GM12878 (cell line): ENCODE data around the gene HPSE2. TPM values are rescaled to one million over a fixed set of nuclear protein-coding genes. Genes with fewer than 3 reads are reported as not detected.

Experiments used
- ATAC-seq: fragments of 200-7000 bp; cut with Tn5 transposase; 3 replicates; pipeline ENCODE4 v1.9.1; 2020; ENCODE audit warnings: mild to moderate bottlenecking, moderate library complexity
- BruUV-seq: library from RNA; stranded (reverse); fragments of 400-500 nt; replicated peaks from 2 replicates; lab custom pipeline; 2021; lab: Mats Ljungman, UMichigan
- CTCF ChIA-PET: fragments of 300-600 bp; sonication (Branson Sonifier 250); formaldehyde crosslinking; extraction: SDS; loops from one replicate; lab custom pipeline; 2021; ENCODE audit warnings: inconsistent platforms; lab: Yijun Ruan, JAX
- POLR2A ChIA-PET: fragments of 350-600 bp; formaldehyde crosslinking; extraction: SDS; loops from one replicate; lab custom pipeline; 2021; ENCODE audit warnings: inconsistent platforms; lab: Charles Lee
- RAD21 ChIA-PET: fragments of 300-600 bp; sonication (Branson Sonifier 250); formaldehyde crosslinking; loops from one replicate; lab custom pipeline; 2023; ENCODE audit warnings: antibody characterized with exemption; ENCODE audit not compliant: unreplicated experiment; lab: Charles Lee
- SMC1A ChIA-PET: fragments of 300-600 bp; sonication (Branson Sonifier 250); formaldehyde crosslinking; loops from one replicate; lab custom pipeline; 2023; ENCODE audit not compliant: unreplicated experiment, uncharacterized antibody; lab: Charles Lee
- DNase-seq: peaks from one replicate; pipeline ENCODE4 v3.0.0-alpha.2; 2011; ENCODE audit warnings: low read depth, low spot score
- FAIRE-seq: peaks from 3 replicates; lab custom pipeline; 2011; peaks lifted over from hg19 to GRCh38; lab: Jason Lieb, UNC
- H2AFZ ChIP-seq: 2 replicates; pipeline ENCODE4 v1.6.0; 2011; ENCODE audit warnings: low read depth, low read length, control low read depth; ENCODE audit not compliant: control insufficient read depth
- H3K27ac ChIP-seq: 2 replicates; pipeline ENCODE4 v1.5.1; 2011; ENCODE audit warnings: control low read depth; ENCODE audit not compliant: control insufficient read depth, insufficient read depth
- H3K27me3 ChIP-seq, 2 experiments: replicated peaks in 1 of 2; 2 replicates each; pipeline versions ENCODE4 v1.6.0 to v1.6.1; 2011; ENCODE audit warnings: low read length in 1 of 2; ENCODE audit not compliant: control insufficient read depth in 2 of 2, insufficient read depth in 2 of 2
- H3K36me3 ChIP-seq, 2 experiments: 2 replicates each; pipeline ENCODE4 v1.5.1; 2011; ENCODE audit warnings: low read length in 1 of 2; ENCODE audit not compliant: control insufficient read depth in 2 of 2, insufficient read depth in 2 of 2
- H3K4me1 ChIP-seq: 2 replicates; pipeline ENCODE4 v1.6.1; 2011; ENCODE audit warnings: mild to moderate bottlenecking, low read length, moderate library complexity, mixed read lengths; ENCODE audit not compliant: control insufficient read depth, insufficient read depth
- H3K4me2 ChIP-seq: 2 replicates; pipeline ENCODE4 v1.6.0; 2011; ENCODE audit warnings: control low read depth; ENCODE audit not compliant: control insufficient read depth, insufficient read depth
- H3K4me3 ChIP-seq: fragments of 200-600 bp; sonication (generic); 2 replicates; pipeline ENCODE4 v1.5.1; 2016
- H3K79me2 ChIP-seq: 2 replicates; pipeline ENCODE4 v1.6.0; 2011; ENCODE audit warnings: low read length; ENCODE audit not compliant: control insufficient read depth, insufficient read depth
- H3K9ac ChIP-seq: 2 replicates; pipeline ENCODE4 v1.8.0; 2011; ENCODE audit warnings: low read length, control low read depth, mixed read lengths; ENCODE audit not compliant: control insufficient read depth, insufficient read depth
- H3K9me3 ChIP-seq: replicated peaks from 3 replicates; pipeline ENCODE4 v1.5.1; 2011; ENCODE audit warnings: mild to moderate bottlenecking, low read length; ENCODE audit not compliant: control insufficient read depth, insufficient read depth
- H4K20me1 ChIP-seq: 2 replicates; pipeline ENCODE4 v1.6.0; 2011; ENCODE audit not compliant: control insufficient read depth, insufficient read depth
- BCL3 ChIP-seq: IDR thresholded peaks from 2 replicates; pipeline ENCODE4 v1.6.1; 2011; ENCODE audit warnings: borderline replicate concordance, low read depth, mild to moderate bottlenecking, moderate library complexity, low read length; ENCODE audit not compliant: insufficient read depth, poor library complexity, severe bottlenecking
- EED ChIP-seq: sonication (generic); IDR thresholded peaks from 2 replicates; pipeline ENCODE4 v1.6.1; 2016; ENCODE audit warnings: antibody characterized with exemption, low read depth
- IKZF1 ChIP-seq: fragments of 450-650 bp; conservative IDR thresholded peaks from 2 replicates; pipeline ENCODE4 v1.6.1; 2017; ENCODE audit warnings: antibody characterized with exemption, mild to moderate bottlenecking
- MYC ChIP-seq: IDR thresholded peaks from 2 replicates; pipeline ENCODE4 v1.6.1; 2011; ENCODE audit warnings: mild to moderate bottlenecking, low read length, moderate library complexity, inconsistent platforms; ENCODE audit not compliant: insufficient read depth, insufficient replicate concordance, insufficient read length, severe bottlenecking
- TBL1XR1 ChIP-seq: IDR thresholded peaks from 2 replicates; pipeline ENCODE4 v1.6.1; 2012; ENCODE audit warnings: low read depth, low read length, improper control_type of control experiment
- ZNF24 ChIP-seq: fragments of 450-650 bp; IDR thresholded peaks from 2 replicates; pipeline ENCODE4 v1.6.1; 2017; ENCODE audit warnings: antibody characterized with exemption, mild to moderate bottlenecking
- ZNF592 ChIP-seq: fragments of 450-650 bp; IDR thresholded peaks from 2 replicates; pipeline ENCODE4 v1.6.1; 2017; ENCODE audit warnings: mild to moderate bottlenecking, moderate library complexity
- WGBS: methylation state at CpG from one replicate; pipeline ENCODE4 v1.1.6; 2016; ENCODE audit warnings: low lambda C conversion rate; ENCODE audit not compliant: insufficient replicate concordance, insufficient coverage; ENCODE audit errors: missing lambda C conversion rate; 5-methylcytosine and 5-hydroxymethylcytosine counted together
- in situ Hi-C: fragments of 300-500 bp; cut with MboI; formaldehyde crosslinking; loops from 9 replicates; pipeline ENCODE4 v1.14.3; 2018; ENCODE audit warnings: mixed read lengths
- intact Hi-C: fragments of 100-400 bp; cut with micrococcal nuclease; formaldehyde crosslinking; loops from one replicate; pipeline ENCODE4 v1.14.2; 2022; ENCODE audit not compliant: unreplicated experiment
- polyA plus RNA-seq, 11 experiments: library from polyadenylated mRNA; depleted of rRNA in 4 of 11; unstranded in 6 of 11; stranded (reverse) in 5 of 11; fragments of >200 nt; fragmentation: Nextera tagmentation in 4 of 11; fragmentation: Illumina TruSeq in 1 of 11; extraction: Ambion mirVana in 4 of 11; extraction: Trizol in 1 of 11; gene quantifications; 1 replicate in 1 of 11; 2 replicates in 10 of 11; pipeline versions ENCODE4 v1.2.1 to v1.2.3, GENCODE V29; 2011 to 2016; ENCODE audit warnings: inconsistent platforms in 2 of 11, missing spikeins in 2 of 11, low read depth in 1 of 11
- total RNA-seq, 4 experiments: library from RNA; depleted of rRNA in 3 of 4; stranded (reverse); fragments of >200 nt in 3 of 4; fragmentation: Illumina TruSeq in 1 of 4; extraction: Trizol in 1 of 4; gene quantifications; 2 replicates each; pipeline versions ENCODE4 v1.2.1 to v1.2.3, GENCODE V29; 2013 to 2021

Gene HPSE2
- total and polyA plus RNA-seq, 10 of the 15 experiments (the other 5 are each of a cell fraction or from before 2014, with no cell fraction given) = 0.06 TPM; not detected in 9

GRCh38 chr10:98832196-98832595, 403.5 kb downstream of the HPSE2 start (continued):
- TF ChIP-seq MYC = no peak
- TF ChIP-seq EED = no peak

GRCh38 chr10:98831391-98831790, 404.3 kb downstream of the HPSE2 start:
- Histone ChIP-seq H3K4me2 (no peak overlapping the region), H3K4me1 (no peaks in the 10 kb centered on the region), H3K27ac (no peak overlapping the region), H3K9ac (no peak overlapping the region), H3K36me3 (no peaks in the 10 kb centered on the region), H2AFZ (no peak overlapping the region), H3K79me2 (no peaks in the 10 kb centered on the region), H3K4me3 (no peak overlapping the region), H3K27me3 (no peaks in the 10 kb centered on the region), H3K9me3 (no peaks in the 10 kb centered on the region), H4K20me1 (no peaks in the 10 kb centered on the region)
- WGBS = 0% methylated on average over 1 of the region's 1 CpG
- no peak for ATAC-seq
- in situ Hi-C loops (no loop called here), intact Hi-C loops (no loop called here)
- FAIRE-seq = no peak
- ChIA-PET POLR2A (no interaction called here), CTCF (no interaction called here), RAD21 (no interaction called here), SMC1A (no interaction called here)
- no peak for DNase-seq
- no TSS peak for BruUV-seq
- TF ChIP-seq IKZF1 (no peak), ZNF24 (no peak), BCL3 (no peak), TBL1XR1 (no peak), ZNF592 (no peak)
- TF ChIP-seq, all 136 proteins: peak for 0
